ENCODE results near the gene DOCK1. TPM values are rescaled to one million over a fixed set of nuclear protein-coding genes. Genes with fewer than 3 reads are reported as not detected.

The DOCK1 gene
- total RNA-seq, 1 experiment from 2014 or later, result 22.0 TPM

DNA sequence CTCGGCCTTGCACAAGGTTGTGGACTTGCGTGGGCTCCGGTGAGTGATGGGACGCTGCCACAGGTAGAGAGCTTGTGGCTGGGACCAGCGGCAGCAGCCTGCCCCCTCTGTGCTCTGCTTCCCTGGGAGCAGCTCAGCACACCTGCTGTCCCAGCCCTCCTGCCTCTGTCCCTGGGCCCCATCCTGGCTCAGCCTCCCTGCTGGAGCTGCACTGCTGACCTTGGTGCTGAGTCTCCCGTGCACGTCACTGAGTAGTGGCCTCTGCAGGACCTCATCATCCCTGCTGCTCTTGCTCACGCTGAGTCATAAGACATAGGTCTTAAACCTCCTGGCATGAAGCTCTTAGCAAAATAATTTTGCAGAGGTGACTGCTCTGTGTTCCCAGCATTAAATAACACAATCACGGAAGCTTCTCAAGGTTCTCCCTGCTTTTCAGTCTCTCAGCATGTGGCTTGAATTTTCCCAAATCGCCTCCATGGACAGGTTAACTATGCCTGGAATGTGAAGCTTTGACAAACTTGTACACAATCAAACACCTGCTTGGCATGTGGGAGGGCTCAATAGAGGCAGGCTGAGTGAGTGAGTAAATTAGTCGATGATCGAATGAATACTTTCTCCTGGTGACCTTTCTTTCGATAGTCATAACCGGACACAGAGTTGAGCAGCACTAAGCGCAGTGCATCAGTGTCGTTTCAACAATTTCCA is 580.1 kb downstream of the DOCK1 start:
- DNase-seq, result peak; percentile 47
- no peaks in the 10 kb centered on the region for H3K9me3 ChIP-seq
- no peak overlapping the region for H3K4me3 ChIP-seq
- H3K27me3 ChIP-seq, result peaks cover 8% of the 10 kb centered on the region; the same call in 1 of the 2 replicates
- H3K36me3 ChIP-seq, result no peaks in the 10 kb centered on the region

DNA sequence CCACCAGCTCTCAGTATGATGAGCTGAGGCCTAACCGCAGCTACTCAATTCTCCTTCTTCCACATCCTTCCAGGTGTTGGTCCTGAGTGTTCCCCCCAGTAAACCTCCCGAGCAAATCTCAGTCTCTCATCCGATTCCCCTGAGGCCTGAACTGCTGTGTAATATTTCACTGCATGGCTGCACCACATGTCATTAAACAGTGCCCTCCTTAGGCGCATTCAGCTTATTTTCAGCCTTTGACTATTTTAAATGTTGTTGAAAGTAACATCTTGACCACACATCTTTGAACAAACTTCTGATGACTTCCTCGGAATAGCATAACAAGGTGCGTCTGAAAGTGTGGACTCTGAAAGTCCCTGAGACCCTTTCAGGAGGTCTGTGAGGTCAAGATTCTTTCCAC is 581.1 kb downstream of the DOCK1 start:
- H3K4me3 ChIP-seq, result no peak overlapping the region
- no peaks in the 10 kb centered on the region for H3K36me3 ChIP-seq
- peaks cover 7% of the 10 kb centered on the region; the same call in 1 of the 2 replicates for H3K27me3 ChIP-seq
- DNase-seq, result no peak
- no peaks in the 10 kb centered on the region for H3K9me3 ChIP-seq

- H3K36me3 ChIP-seq, result no peaks in the 10 kb centered on the region
- peaks cover 3% of the 10 kb centered on the region; the same call in 1 of the 2 replicates for H3K27me3 ChIP-seq
- DNase-seq, result peak; percentile 15
- no peak overlapping the region for H3K4me3 ChIP-seq
- H3K9me3 ChIP-seq, result no peaks in the 10 kb centered on the region
Observed at GRCh38 chr10:127492607-127493250, 587.5 kb downstream of the DOCK1 start.

DNA sequence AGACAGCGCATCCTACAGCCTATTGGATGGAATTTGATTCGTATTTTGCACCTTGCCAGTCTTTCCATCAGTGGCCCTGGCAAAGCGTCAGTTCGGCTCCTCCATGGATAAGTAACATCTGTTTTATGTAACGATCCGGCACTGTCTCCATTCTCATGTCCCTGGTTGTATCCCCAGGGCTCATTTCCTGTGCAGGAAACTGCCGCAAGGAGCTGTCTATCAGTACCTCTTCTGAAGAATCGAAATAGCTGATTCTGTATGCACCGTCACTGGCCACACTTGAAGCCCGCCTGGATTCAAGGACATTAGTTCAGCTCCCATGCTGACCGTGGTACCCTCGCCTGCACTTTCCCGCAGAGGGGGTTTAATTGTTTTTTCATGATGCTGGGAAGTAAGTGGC is 590.8 kb downstream of the DOCK1 start:
- H3K4me3 ChIP-seq, result no peak overlapping the region
- no peak for DNase-seq
- H3K36me3 ChIP-seq, result no peaks in the 10 kb centered on the region
- H3K9me3 ChIP-seq, result no peaks in the 10 kb centered on the region
- H3K27me3 ChIP-seq, result peaks cover 5% of the 10 kb centered on the region

DNA sequence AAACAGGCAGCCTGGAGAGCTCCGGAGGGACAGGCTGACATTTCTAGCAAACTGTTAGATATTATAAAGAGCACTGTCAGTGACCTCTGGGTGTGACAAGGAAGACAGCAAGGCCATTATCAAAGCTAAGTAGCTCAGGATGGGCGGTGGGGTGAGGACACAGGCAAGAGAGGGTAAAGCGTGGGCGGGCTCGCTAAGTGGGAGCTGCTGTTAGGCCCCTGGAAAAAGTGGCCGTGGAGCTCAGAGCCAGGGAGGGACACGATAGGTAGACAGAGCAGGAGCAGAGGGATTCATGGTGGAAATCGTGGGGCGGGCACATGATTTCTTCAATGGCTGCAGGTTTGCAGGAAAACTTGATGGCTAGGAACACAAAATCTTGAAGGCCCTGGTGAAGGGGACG is 592.5 kb downstream of the DOCK1 start:
- Histone ChIP-seq H3K9me3 (no peaks in the 10 kb centered on the region), H3K27me3 (peaks cover 8% of the 10 kb centered on the region), H3K4me3 (no peak overlapping the region), H3K36me3 (no peaks in the 10 kb centered on the region)
- DNase-seq, result no peak

- peaks cover 11% of the 10 kb centered on the region for H3K27me3 ChIP-seq
- no peak overlapping the region for H3K4me3 ChIP-seq
- no peak for DNase-seq
- no peaks in the 10 kb centered on the region for H3K9me3 ChIP-seq
- no peaks in the 10 kb centered on the region for H3K36me3 ChIP-seq
Observed at GRCh38 chr10:127498087-127498486, 592.9 kb downstream of the DOCK1 start.

GRCh38 chr10:127500127-127500526 is 594.9 kb downstream of the DOCK1 start:
- no peak overlapping the region for H3K4me3 ChIP-seq
- peaks cover 18% of the 10 kb centered on the region for H3K27me3 ChIP-seq
- no peaks in the 10 kb centered on the region for H3K9me3 ChIP-seq
- no peaks in the 10 kb centered on the region for H3K36me3 ChIP-seq
- DNase-seq, result no peak

Other genes with a start within 250 kb of the DOCK1 start
- gene C10orf90, start 234.7 kb upstream of the DOCK1 start, total RNA-seq (2014; rRNA removed; shearing (Covaris generic); ENCODE audit: low replicate concordance), result not detected in 2 replicates

All from MG63 (cell line).